Activated naive CD8-positive, alpha-beta T cell (primary cell): ENCODE data around the gene TUBGCP2.

Source experiments
- H3K27ac Mint-ChIP-seq: one replicate; pipeline ENCODE4 v1.8.0; 2021; ENCODE audit warnings: mixed read lengths
- H3K27me3 Mint-ChIP-seq: one replicate; pipeline ENCODE4 v1.8.0; 2021; ENCODE audit warnings: mixed read lengths
- H3K36me3 Mint-ChIP-seq: one replicate; pipeline ENCODE4 v1.8.0; 2021; ENCODE audit warnings: mixed read lengths
- H3K4me1 Mint-ChIP-seq: one replicate; pipeline ENCODE4 v1.8.0; 2021; ENCODE audit warnings: low read depth, mixed read lengths
- H3K4me3 Mint-ChIP-seq: one replicate; pipeline ENCODE4 v1.8.0; 2021; ENCODE audit warnings: mild to moderate bottlenecking, mixed read lengths
- H3K9me3 Mint-ChIP-seq: one replicate; pipeline ENCODE4 v1.8.0; 2021; ENCODE audit warnings: low read depth, mixed read lengths

TUBGCP2 gene

DNA sequence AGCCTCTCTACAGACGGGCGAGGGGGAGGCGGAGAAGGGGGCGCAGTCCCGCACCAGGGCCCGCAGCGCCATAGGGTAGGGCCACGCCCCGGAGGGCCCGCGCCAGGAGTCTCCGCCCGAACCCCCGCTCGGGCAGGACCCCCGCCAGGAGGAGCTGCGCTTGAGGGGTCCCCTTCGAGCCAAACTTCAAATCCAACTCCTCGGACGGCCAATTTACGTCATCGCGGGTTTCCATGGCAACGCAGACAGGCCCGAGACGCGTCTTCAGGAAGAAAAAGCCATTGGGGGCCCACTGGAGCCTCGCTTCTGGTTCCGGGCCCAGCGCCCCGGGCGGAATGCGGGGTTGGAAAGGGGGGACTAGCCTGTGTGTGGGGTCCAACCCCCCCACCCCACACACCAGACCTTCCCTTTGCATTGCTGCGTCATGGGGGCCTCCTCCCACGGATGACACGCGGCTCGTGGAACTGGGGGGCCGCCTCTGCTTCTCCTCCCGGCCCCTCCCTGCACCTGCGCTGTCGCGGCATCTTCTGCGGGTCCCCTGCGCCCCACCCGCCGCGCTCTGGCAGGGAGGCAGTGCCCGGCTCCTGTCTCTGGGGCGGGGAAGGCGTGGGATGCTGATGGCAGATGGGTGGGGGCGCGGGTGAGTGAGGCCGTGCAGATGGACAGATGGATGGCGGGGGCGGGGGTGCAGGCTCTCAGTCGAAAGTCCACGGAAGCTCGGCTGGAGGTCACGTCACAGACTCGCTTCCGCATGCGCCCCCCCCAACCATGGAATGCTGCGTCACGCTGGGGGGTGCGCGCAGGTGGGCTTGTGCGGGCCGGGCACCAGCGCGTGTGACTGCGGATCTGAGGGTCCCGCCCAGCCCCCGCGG is 26.8 kb upstream of the TUBGCP2 start:
- Mint-ChIP-seq H3K27me3 (no peaks in the 10 kb centered on the region), H3K27ac (no peak overlapping the region), H3K4me3 (peak overlapping the region; percentile 65), H3K4me1 (peaks cover 5% of the 10 kb centered on the region), H3K9me3 (no peaks in the 10 kb centered on the region), H3K36me3 (no peaks in the 10 kb centered on the region)

DNA sequence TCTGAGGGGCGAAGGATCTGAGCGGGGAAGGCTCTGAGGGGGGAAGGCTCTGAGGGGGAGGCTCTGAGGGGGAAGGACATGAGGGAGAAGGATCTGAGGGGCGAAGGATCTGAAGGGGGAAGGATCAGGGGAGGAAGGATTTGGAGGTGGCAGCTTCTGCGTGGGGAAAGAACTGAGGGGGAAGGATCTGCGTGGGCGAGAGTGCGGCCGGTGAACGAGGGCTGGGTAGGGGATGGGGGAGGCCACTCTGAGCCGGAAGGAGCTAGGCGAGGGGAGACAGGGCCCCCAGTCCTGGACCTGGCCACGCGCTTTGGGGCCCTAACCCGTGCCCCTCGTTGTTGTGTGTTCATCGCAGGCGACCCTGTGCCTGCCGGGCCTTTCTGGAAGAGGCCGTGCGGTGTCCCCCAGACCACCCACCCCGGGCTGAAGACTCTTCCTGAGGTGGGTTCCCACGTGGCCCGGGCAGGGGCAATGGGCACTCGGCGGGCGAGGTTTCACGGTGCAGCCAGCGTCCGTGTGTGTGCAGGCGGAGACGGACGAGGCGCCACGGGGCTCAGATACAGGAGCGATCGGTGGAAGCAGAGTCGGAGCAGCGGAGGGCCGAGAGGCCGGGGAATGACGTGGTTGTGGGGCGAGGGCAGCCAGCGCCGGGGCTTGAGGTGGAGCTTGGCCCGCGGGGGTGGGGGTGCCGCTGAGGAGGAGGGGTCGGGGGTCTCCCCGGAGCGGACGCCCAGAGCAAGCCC is 26.0 kb upstream of the TUBGCP2 start:
- Mint-ChIP-seq H3K27ac (peak overlapping the region; percentile 46), H3K4me3 (peak overlapping the region; percentile 86), H3K36me3 (no peaks in the 10 kb centered on the region), H3K27me3 (no peaks in the 10 kb centered on the region), H3K4me1 (peaks cover 8% of the 10 kb centered on the region), H3K9me3 (no peaks in the 10 kb centered on the region)

- Mint-ChIP-seq H3K9me3 (no peaks in the 10 kb centered on the region), H3K4me1 (peaks cover 10% of the 10 kb centered on the region), H3K27me3 (peaks cover 5% of the 10 kb centered on the region), H3K36me3 (no peaks in the 10 kb centered on the region), H3K4me3 (no peak overlapping the region), H3K27ac (no peak overlapping the region)
These were observed 24.4 kb upstream of the TUBGCP2 start for GRCh38 chr10:133332936-133333699.

DNA sequence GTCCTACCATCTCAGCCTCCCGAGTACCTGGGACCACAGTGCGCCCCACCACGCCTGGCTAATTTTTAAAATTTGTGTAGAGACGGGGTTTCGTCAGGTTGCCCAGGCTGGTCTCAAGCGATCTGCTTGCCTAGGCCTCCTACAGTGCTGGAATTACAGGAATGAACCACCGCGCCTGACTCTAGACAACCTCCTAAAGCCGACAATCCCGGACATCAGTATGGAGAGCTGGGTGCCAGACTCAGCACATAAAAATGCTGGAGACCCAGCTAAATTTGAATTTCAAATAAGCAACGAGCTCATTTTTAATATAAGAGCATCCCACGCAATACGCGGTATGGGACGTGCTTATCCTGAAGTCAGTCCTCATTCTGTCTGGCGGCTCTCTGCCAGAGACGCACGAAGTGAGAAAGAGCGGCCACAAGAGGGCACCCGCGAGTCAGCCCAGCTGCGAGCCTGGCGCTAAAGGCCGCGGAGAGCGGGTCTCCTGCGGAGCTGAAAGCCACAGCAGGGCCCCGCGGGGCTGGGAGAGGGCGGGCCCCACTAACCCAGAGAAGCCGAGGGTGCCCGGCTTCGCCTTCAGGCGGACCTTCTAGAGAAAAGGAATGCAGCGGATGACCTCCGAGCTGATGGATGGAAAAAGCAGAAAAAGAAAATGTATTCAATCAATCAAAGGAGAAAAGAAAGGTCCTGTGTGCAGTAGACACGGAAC is 21.0 kb upstream of the TUBGCP2 start:
- Mint-ChIP-seq H3K9me3 (no peaks in the 10 kb centered on the region), H3K4me3 (no peak overlapping the region), H3K27me3 (peaks cover 11% of the 10 kb centered on the region), H3K4me1 (peaks cover 16% of the 10 kb centered on the region), H3K27ac (no peak overlapping the region), H3K36me3 (no peaks in the 10 kb centered on the region)

DNA sequence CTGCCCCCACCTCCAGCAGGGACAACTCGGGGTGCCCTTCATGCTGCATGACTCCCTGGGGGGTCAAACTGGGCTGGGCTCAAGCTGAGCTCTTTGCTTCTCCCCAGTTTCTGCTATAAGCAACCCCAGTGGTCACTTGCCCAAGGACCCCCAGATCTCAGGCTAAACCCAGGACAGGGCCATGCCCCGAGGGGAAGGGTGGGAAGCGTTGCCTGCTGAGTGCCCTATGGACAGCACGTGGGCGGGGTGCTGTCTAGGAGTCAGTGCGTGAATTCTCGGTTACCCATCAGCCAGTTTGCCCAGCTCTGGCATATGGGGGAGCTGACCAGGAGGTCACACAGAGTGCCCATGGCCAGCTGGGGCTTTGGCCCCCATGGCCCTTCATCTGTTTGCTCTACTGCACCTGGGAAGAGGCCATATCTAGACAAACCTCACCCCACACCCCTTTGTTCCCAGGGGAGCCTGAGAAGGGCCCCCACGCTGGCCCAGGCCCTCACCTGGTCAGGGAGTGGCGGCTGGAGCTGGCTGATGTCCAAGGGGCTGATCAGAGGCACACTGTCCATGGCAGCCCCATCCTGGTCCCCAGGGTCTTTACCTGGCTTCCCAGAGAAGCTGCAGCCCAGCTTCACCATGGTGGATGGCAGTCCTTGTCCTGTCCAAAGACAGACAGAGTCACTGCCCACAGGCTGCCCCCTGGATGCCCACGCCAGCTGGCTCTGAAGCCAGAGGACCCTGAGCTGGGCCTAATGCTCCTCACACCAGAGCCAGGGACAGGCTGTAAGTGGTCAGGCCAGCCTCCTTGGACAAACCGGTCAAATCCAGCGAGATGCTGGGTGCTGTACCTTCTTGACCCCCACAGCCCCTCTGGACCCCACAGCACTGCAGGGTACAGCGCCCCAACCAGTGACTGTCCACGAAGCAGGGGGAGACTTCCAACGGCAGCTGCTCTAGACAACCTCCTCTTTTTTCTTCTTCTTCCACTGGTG is 20.0 kb upstream of the TUBGCP2 start:
- Mint-ChIP-seq H3K27me3 (peaks cover 11% of the 10 kb centered on the region), H3K36me3 (no peaks in the 10 kb centered on the region), H3K4me1 (peaks cover 13% of the 10 kb centered on the region), H3K9me3 (no peaks in the 10 kb centered on the region), H3K4me3 (no peak overlapping the region), H3K27ac (no peak overlapping the region)

DNA sequence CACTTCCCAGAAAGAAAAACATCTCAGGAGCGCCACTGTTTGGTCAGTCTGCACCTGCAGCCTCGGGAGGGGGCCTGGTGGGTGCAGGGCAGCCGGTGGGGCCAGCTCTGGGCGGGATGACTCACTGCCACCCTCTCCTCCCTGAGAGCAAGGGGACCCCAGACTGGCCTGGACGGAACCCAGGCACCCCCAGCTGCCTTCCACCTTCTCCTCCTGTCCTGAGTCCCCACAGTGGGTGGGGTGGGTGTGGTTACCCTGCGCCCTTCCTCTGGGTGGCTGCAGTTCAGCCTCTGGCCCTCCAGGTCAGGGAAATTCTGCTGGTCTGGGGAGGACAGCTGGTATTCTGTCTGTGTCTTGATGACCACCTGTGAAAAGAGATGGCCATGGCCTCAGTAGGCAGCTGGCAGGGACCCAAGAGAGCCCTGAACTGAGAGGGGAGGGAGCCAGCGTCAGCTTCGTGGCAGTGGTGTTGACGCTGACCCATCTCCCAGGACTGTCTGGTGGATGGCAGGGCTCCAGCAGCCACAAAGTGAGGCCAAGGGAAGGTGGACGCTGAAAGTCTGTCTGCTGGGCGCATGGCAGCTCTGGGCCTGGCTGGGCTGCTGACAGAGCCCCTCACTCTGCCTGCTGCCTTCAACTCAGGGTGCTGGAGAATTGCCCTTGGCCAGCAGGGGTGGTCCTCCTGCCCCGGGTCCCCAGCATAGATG is 19.1 kb upstream of the TUBGCP2 start:
- no peaks in the 10 kb centered on the region for H3K9me3 Mint-ChIP-seq
- peaks cover 13% of the 10 kb centered on the region for H3K4me1 Mint-ChIP-seq
- H3K4me3 Mint-ChIP-seq = no peak overlapping the region
- H3K36me3 Mint-ChIP-seq = no peaks in the 10 kb centered on the region
- H3K27ac Mint-ChIP-seq = no peak overlapping the region
- H3K27me3 Mint-ChIP-seq = peaks cover 11% of the 10 kb centered on the region

GRCh38 chr10:133326745-133327650 is 18.3 kb upstream of the TUBGCP2 start:
- Mint-ChIP-seq H3K36me3 (no peaks in the 10 kb centered on the region), H3K4me3 (peak overlapping the region; percentile 34), H3K9me3 (no peaks in the 10 kb centered on the region), H3K4me1 (peaks cover 13% of the 10 kb centered on the region), H3K27me3 (peaks cover 11% of the 10 kb centered on the region), H3K27ac (no peak overlapping the region)

DNA sequence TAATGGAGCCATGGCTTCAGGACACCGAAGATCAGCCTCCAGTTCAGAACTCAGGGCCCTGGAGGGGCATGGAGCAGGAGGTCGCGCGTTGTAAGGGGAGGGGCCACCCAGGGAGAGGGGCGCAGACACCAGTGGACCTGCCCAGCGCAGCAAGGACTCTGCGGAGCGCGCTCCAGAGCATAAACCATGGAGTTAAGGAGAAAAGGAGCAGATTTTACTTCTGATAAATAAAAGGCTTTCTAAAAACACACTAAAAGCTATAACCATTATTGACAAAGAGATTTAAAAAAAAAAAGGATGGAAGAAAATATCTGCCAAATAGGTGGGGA is 17.5 kb upstream of the TUBGCP2 start:
- peaks cover 13% of the 10 kb centered on the region for H3K4me1 Mint-ChIP-seq
- H3K36me3 Mint-ChIP-seq = no peaks in the 10 kb centered on the region
- peaks cover 11% of the 10 kb centered on the region for H3K27me3 Mint-ChIP-seq
- peak overlapping the region; percentile 13 for H3K4me3 Mint-ChIP-seq
- no peak overlapping the region for H3K27ac Mint-ChIP-seq
- H3K9me3 Mint-ChIP-seq = no peaks in the 10 kb centered on the region

- Mint-ChIP-seq H3K4me3 (peak overlapping the region; percentile 82), H3K36me3 (no peaks in the 10 kb centered on the region)
These were observed 17.0 kb upstream of the TUBGCP2 start for GRCh38 chr10:133325440-133326222.

DNA sequence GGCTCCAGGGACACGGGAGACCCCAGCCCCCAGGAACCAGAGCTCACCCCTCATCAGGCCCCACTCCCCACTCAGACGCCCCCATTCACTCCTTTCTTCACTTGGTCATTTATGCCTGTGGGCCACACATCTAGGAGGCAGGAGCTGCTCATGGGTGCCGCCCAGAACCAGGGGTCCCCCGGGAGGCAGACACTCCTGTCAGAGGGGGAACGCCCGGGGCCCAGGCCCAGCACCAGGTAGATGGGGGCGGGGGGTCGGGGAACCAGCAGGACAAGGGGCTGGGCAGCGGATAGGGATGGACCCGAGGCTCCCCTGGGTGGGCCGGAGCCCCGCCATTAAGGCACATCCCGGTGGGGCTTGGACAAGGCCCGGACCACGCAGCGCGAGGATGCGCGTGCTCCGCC is 16.2 kb upstream of the TUBGCP2 start:
- peaks cover 16% of the 10 kb centered on the region for H3K27me3 Mint-ChIP-seq
- no peak overlapping the region for H3K4me3 Mint-ChIP-seq
- H3K4me1 Mint-ChIP-seq = peaks cover 11% of the 10 kb centered on the region
- no peaks in the 10 kb centered on the region for H3K36me3 Mint-ChIP-seq
- no peaks in the 10 kb centered on the region for H3K9me3 Mint-ChIP-seq
- no peak overlapping the region for H3K27ac Mint-ChIP-seq

More at GRCh38 chr10:133325440-133326222, 17.0 kb upstream of the TUBGCP2 start:
- H3K9me3 Mint-ChIP-seq = no peaks in the 10 kb centered on the region
- peaks cover 13% of the 10 kb centered on the region for H3K4me1 Mint-ChIP-seq
- H3K27me3 Mint-ChIP-seq = peaks cover 11% of the 10 kb centered on the region
- H3K27ac Mint-ChIP-seq = no peak overlapping the region

DNA sequence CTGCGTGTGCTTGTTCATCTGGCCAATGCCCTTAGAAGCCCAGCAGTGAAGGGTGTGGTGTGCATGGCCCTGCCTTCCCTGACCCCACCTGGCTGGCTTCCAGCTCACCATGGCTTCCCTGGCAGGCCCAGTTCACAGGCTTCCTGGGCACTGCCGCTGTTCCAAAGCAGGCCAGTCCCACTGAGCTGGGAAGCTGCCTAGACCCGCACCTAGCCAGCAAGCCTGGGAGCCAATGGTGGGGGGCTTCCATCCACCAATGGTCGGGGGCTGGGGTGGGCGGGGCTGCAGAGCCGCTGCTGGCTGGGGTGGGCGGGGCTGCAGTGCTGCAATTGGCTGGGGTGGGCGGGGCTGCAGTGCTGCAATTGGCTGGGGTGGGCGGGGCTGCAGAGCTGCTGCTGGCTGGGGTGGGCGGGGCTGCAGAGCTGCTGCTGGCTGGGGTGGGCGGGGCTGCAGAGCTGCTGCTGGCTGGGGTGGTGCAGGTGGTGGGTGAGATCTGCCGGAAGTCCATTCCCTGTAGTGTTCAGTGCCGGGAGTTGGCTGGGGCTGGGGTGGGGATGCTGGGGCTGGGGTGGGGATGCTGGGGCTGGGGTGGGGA is 15.6 kb upstream of the TUBGCP2 start:
- H3K36me3 Mint-ChIP-seq = no peaks in the 10 kb centered on the region
- H3K27ac Mint-ChIP-seq = no peak overlapping the region
- H3K4me1 Mint-ChIP-seq = peaks cover 11% of the 10 kb centered on the region
- no peaks in the 10 kb centered on the region for H3K9me3 Mint-ChIP-seq
- no peak overlapping the region for H3K4me3 Mint-ChIP-seq
- H3K27me3 Mint-ChIP-seq = peaks cover 16% of the 10 kb centered on the region
